HL-60 (cell line): ENCODE results near the gene NCOA3.

ENCODE experiments used
- GABPA ChIP-seq: IDR thresholded peaks from 2 replicates; pipeline ENCODE4 v1.6.1; 2012; ENCODE audit warnings: low read depth
- POLR2AphosphoS5 ChIP-seq: IDR thresholded peaks from 2 replicates; pipeline ENCODE4 v1.6.1; 2012; ENCODE audit warnings: low read depth
- TF ChIP-seq, protein P1 (sequence below): IDR thresholded peaks from one replicate; pipeline ENCODE4 v1.5.1; 2011; ENCODE audit warnings: low read length, control low read depth, inconsistent platforms; ENCODE audit not compliant: insufficient read depth

GRCh38 chr20:47594157-47594556 is 92.5 kb downstream of the NCOA3 start:
- TF ChIP-seq, protein P1, sequence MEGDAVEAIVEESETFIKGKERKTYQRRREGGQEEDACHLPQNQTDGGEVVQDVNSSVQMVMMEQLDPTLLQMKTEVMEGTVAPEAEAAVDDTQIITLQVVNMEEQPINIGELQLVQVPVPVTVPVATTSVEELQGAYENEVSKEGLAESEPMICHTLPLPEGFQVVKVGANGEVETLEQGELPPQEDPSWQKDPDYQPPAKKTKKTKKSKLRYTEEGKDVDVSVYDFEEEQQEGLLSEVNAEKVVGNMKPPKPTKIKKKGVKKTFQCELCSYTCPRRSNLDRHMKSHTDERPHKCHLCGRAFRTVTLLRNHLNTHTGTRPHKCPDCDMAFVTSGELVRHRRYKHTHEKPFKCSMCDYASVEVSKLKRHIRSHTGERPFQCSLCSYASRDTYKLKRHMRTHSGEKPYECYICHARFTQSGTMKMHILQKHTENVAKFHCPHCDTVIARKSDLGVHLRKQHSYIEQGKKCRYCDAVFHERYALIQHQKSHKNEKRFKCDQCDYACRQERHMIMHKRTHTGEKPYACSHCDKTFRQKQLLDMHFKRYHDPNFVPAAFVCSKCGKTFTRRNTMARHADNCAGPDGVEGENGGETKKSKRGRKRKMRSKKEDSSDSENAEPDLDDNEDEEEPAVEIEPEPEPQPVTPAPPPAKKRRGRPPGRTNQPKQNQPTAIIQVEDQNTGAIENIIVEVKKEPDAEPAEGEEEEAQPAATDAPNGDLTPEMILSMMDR: no peak
- TF ChIP-seq GABPA (no peak), POLR2AphosphoS5 (no peak)
